Neural progenitor cell (in vitro differentiated cells): ENCODE results near the gene CEP44.

ENCODE experiments used
- CTCF ChIP-seq: fragments of 200-600 bp; sonication (generic); IDR thresholded peaks from 2 replicates; pipeline ENCODE4 v1.5.1; 2017; ENCODE audit warnings: antibody characterized with exemption, mild to moderate bottlenecking
- EZH2 ChIP-seq: fragments of 200-600 bp; sonication (generic); IDR thresholded peaks from 2 replicates; pipeline ENCODE4 v1.6.1; 2017; ENCODE audit warnings: antibody characterized with exemption, mild to moderate bottlenecking, moderate library complexity

GRCh38 chr4:174324725-174325124 lies 41.0 kb downstream of the CEP44 start:
- TF ChIP-seq CTCF: no peak
- no peak for TF ChIP-seq EZH2
